Measurements from ENCODE around the gene RNF225.
A peak's percentile ranks its signal among the peaks of the same experiment; 100 is the strongest.

Gene RNF225

DNA sequence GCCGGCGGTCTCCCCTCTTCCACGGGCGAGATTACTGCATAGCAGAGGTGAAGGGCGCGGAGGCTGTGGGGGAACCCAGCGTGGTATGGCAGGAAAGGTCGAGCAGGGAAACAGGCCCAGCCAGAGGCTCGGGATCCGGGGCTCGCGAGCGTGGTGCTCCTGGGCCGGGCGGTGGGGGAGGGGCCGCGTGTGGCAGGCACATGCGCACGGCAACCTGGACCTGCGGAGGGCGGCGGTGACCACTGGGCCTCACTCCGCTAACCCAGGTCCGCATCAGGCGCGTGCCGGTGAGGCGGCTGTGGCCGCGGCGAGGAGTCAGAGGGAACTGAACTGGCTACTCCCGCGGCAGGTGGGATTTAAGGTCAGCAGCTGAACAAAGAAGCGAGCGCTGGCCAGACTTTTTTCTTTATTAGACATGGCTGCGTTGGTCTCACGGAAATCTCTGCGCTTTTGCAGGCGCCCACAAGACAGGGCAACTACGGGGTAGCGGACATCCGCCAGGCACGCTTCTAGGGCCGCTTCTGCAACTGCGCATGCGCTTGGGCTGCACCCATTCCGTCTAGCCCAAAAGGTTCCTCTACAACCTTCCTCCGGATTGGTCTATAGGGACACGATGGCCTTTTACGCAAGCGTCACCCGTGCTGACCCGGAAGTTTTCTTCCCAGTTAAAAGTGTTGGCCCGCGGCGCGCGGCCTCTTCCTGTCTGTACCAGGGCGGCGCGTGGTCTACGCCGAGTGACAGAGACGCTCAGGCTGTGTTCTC is 8.7 kb upstream of the RNF225 start, which contains the start of gene RPS5:
Gene RPS5 (plus strand): TSS at position 694 of the 762 bp plus-strand sequence. CDS start 869 bp downstream, outside the sequence.
- Histone ChIP-seq H3K27ac (ENCODE audit: low read depth, low read length) (peak within 1 kb of the TSS; percentile 82), H3K4me3 (ENCODE audit: low read length) (peak within 1 kb of the TSS; percentile 88), H4K20me1 (ENCODE audit: control insufficient read depth, insufficient read depth, low read depth, low read length) (peaks cover 14% of the 10 kb centered on the region), H3K9me2 (replicated peaks; ENCODE audit: control insufficient read depth, low read length) (no peaks in the 10 kb centered on the region), H3K36me3 (ENCODE audit: control insufficient read depth, low read length) (peaks cover 42% of the 10 kb centered on the region), H3K4me1 (ENCODE audit: control insufficient read depth, low read length) (peaks cover 44% of the 10 kb centered on the region), H3K27me3 (ENCODE audit: control insufficient read depth, low read length) (no peaks in the 10 kb centered on the region), H3F3A (ENCODE audit: control insufficient read depth, insufficient read depth) (peaks cover 13% of the 10 kb centered on the region), H3K79me2 (ENCODE audit: control insufficient read depth, low read length) (peaks cover 69% of the 10 kb centered on the region), H3K9me3 (ENCODE audit: control insufficient read depth, insufficient read depth, low read length) (no peaks in the 10 kb centered on the region), H3K4me2 (ENCODE audit: low read length) (peak within 1 kb of the TSS; percentile 98)
- TF ChIP-seq EZH2phosphoT487 (IDR thresholded peaks at IDR 0.05; ENCODE audit: borderline replicate concordance, low read length) = no peak
- TF ChIP-seq, protein P1, sequence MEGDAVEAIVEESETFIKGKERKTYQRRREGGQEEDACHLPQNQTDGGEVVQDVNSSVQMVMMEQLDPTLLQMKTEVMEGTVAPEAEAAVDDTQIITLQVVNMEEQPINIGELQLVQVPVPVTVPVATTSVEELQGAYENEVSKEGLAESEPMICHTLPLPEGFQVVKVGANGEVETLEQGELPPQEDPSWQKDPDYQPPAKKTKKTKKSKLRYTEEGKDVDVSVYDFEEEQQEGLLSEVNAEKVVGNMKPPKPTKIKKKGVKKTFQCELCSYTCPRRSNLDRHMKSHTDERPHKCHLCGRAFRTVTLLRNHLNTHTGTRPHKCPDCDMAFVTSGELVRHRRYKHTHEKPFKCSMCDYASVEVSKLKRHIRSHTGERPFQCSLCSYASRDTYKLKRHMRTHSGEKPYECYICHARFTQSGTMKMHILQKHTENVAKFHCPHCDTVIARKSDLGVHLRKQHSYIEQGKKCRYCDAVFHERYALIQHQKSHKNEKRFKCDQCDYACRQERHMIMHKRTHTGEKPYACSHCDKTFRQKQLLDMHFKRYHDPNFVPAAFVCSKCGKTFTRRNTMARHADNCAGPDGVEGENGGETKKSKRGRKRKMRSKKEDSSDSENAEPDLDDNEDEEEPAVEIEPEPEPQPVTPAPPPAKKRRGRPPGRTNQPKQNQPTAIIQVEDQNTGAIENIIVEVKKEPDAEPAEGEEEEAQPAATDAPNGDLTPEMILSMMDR (IDR thresholded peaks at IDR 0.05; ENCODE audit: low read depth, low read length, poor library complexity, severe bottlenecking) = no peak

DNA sequence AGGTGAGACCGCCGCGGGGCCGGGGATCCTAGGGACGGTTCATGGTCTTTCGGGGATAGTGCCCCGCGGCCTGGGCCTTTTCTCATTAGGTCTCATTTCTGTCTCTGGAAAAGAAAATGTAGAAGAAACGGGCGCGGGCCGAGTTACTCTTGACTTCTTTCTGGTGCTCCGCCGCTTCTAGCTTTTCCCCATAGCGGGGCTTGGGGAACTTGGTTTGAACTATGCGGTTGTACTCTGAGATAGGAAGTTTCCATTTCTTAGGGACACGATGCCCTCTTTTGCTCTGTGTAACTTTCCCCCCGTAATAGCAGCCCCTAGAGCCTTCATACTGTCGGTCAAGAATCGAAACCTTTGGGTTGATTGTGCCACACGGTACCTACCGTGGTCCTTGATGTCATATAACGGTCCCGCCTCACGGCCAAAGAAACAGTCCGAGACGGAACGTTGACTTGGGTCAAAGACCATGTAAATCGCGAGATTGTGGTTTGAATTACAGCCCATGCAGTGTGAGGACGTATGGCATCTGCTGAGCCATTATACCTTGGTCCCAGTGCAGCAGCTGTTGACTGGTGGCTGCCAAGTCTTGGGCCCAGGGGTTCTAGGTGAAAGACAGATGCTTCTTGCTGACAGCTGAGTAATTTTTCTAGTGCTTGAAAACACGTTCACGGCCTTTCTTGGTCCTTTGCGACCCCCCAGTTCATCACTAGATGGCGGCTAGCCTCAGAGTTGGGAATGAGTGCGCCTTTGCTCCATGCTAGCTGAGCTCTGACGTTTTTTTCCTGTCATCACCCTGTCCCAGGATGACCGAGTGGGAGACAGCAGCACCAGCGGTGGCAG is 7.9 kb upstream of the RNF225 start:
- peaks cover 70% of the 10 kb centered on the region for H3K79me2 ChIP-seq (ENCODE audit: control insufficient read depth, low read length)

DNA sequence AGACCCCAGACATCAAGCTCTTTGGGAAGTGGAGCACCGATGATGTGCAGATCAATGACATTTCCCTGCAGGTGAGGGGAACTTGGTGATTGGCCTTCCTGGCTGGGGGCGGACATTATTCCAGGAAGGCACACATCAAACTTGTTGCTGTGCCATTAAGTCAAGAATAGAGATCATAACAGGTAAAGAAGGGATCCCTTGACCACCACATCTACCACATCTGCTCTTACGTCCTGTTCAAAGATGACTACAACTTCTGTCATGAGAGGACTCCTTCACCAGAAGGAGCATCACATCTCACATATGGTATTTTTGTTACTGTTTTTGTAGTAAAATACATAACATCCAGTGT is 7.3 kb upstream of the RNF225 start:
- peaks cover 33% of the 10 kb centered on the region for H3K4me1 ChIP-seq (ENCODE audit: control insufficient read depth, low read length)
- peaks cover 56% of the 10 kb centered on the region for H3K36me3 ChIP-seq (ENCODE audit: control insufficient read depth, low read length)
- no peaks in the 10 kb centered on the region for H3K9me2 ChIP-seq (replicated peaks; ENCODE audit: control insufficient read depth, low read length)
- H3K9me3 ChIP-seq (ENCODE audit: control insufficient read depth, insufficient read depth, low read length) = no peaks in the 10 kb centered on the region
- peaks cover 68% of the 10 kb centered on the region for H3K79me2 ChIP-seq (ENCODE audit: control insufficient read depth, low read length)
- H3K4me3 ChIP-seq (ENCODE audit: low read length) = peak overlapping the region; percentile 88
- H3F3A ChIP-seq (ENCODE audit: control insufficient read depth, insufficient read depth) = peaks cover 24% of the 10 kb centered on the region
- TF ChIP-seq, protein P1 (IDR thresholded peaks at IDR 0.05; ENCODE audit: low read depth, low read length, poor library complexity, severe bottlenecking) = no peak
- no peak for TF ChIP-seq EZH2phosphoT487 (IDR thresholded peaks at IDR 0.05; ENCODE audit: borderline replicate concordance, low read length)
- H4K20me1 ChIP-seq (ENCODE audit: control insufficient read depth, insufficient read depth, low read depth, low read length) = peaks cover 14% of the 10 kb centered on the region
- H3K27ac ChIP-seq (ENCODE audit: low read depth, low read length) = no peak overlapping the region
- H3K27me3 ChIP-seq (ENCODE audit: control insufficient read depth, low read length) = no peaks in the 10 kb centered on the region
- H3K4me2 ChIP-seq (ENCODE audit: low read length) = peak overlapping the region; percentile 73

More for the DNA sequence above, 7.9 kb upstream of the RNF225 start:
- Histone ChIP-seq H3K27me3 (ENCODE audit: control insufficient read depth, low read length) (no peaks in the 10 kb centered on the region), H3K9me2 (replicated peaks; ENCODE audit: control insufficient read depth, low read length) (no peaks in the 10 kb centered on the region), H3K27ac (ENCODE audit: low read depth, low read length) (peak overlapping the region; percentile 82), H4K20me1 (ENCODE audit: control insufficient read depth, insufficient read depth, low read depth, low read length) (peaks cover 14% of the 10 kb centered on the region), H3K4me1 (ENCODE audit: control insufficient read depth, low read length) (peaks cover 37% of the 10 kb centered on the region), H3K9me3 (ENCODE audit: control insufficient read depth, insufficient read depth, low read length) (no peaks in the 10 kb centered on the region), H3F3A (ENCODE audit: control insufficient read depth, insufficient read depth) (peaks cover 18% of the 10 kb centered on the region), H3K4me3 (ENCODE audit: low read length) (peak overlapping the region; percentile 88), H3K4me2 (ENCODE audit: low read length) (peak overlapping the region; percentile 73), H3K36me3 (ENCODE audit: control insufficient read depth, low read length) (peaks cover 50% of the 10 kb centered on the region)
- TF ChIP-seq, protein P1 (IDR thresholded peaks at IDR 0.05; ENCODE audit: low read depth, low read length, poor library complexity, severe bottlenecking) = peak; percentile 45
- no peak for TF ChIP-seq EZH2phosphoT487 (IDR thresholded peaks at IDR 0.05; ENCODE audit: borderline replicate concordance, low read length)
